ENCODE data around the gene PROM2. TPM values are rescaled to one million over a fixed set of nuclear protein-coding genes. Genes with fewer than 3 reads are reported as not detected.

Gene PROM2
- total RNA-seq, 1 donor from 2014 or later, result 0.59 TPM

DNA sequence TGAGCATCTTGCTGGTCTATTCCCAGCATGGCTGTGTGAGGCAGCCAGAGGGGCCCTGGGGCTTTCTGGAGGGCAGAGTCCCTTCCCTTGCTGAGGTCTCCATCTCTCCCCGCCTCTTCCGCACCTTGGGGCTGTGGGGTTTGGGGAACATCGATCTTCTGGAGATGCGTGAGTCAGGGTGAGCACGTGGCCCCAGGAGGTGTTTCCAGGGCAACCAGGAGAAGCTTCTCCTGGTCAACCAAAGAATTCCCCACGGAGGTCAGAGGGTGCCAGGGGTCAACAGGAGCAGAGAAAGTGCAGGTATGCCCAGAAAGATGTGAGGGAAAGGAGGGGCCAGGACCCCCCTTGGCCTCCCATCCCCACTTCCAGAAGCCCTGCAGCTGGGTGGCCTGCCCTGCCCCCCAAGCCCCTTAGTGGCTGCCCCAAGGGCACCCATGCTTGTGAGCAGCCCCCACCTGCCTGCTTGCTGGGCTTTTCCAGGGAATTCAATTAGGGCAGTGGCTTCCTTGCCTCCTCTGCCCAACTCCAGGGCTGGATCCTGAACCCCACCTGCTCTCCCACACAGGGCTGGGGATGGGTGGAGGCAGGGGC, 2.8 kb upstream of the PROM2 start:
- Mint-ChIP-seq H3K4me1 (ENCODE audit: low read depth) (no peaks in the 10 kb centered on the region), H3K27me3 (ENCODE audit: low read depth) (no peaks in the 10 kb centered on the region), H3K36me3 (ENCODE audit: low read depth) (no peaks in the 10 kb centered on the region), H3K9me3 (no peaks in the 10 kb centered on the region), H3K27ac (no peak overlapping the region), H3K4me3 (ENCODE audit: low read depth) (no peak overlapping the region)
- intact Hi-C loops (cut with micrococcal nuclease), result no loop called here
- no peak for DNase-seq (ENCODE audit: low spot score)

- Mint-ChIP-seq H3K36me3 (ENCODE audit: low read depth) (no peaks in the 10 kb centered on the region), H3K27ac (no peak overlapping the region), H3K27me3 (ENCODE audit: low read depth) (no peaks in the 10 kb centered on the region), H3K4me1 (ENCODE audit: low read depth) (no peaks in the 10 kb centered on the region), H3K9me3 (no peaks in the 10 kb centered on the region), H3K4me3 (ENCODE audit: low read depth) (no peak overlapping the region)
- no peak for DNase-seq (ENCODE audit: low spot score)
- intact Hi-C loops (cut with micrococcal nuclease), result no loop called here
These were observed 1.9 kb upstream of the PROM2 start for GRCh38 chr2:95272299-95272751.

- intact Hi-C loops (cut with micrococcal nuclease), result no loop called here
- H3K9me3 Mint-ChIP-seq, result no peaks in the 10 kb centered on the region
- H3K27ac Mint-ChIP-seq, result no peak overlapping the region
- H3K4me1 Mint-ChIP-seq (ENCODE audit: low read depth), result no peaks in the 10 kb centered on the region
- H3K27me3 Mint-ChIP-seq (ENCODE audit: low read depth), result no peaks in the 10 kb centered on the region
- H3K4me3 Mint-ChIP-seq (ENCODE audit: low read depth), result no peak overlapping the region
- no peak for DNase-seq (ENCODE audit: low spot score)
- no peaks in the 10 kb centered on the region for H3K36me3 Mint-ChIP-seq (ENCODE audit: low read depth)
These were observed 1.5 kb upstream of the PROM2 start for GRCh38 chr2:95272781-95273180.

GRCh38 chr2:95273566-95274290, 521 bp upstream of the PROM2 start:
- Mint-ChIP-seq H3K4me3 (ENCODE audit: low read depth) (no peak overlapping the region), H3K36me3 (ENCODE audit: low read depth) (no peaks in the 10 kb centered on the region), H3K27me3 (ENCODE audit: low read depth) (no peaks in the 10 kb centered on the region), H3K4me1 (ENCODE audit: low read depth) (no peaks in the 10 kb centered on the region), H3K27ac (no peak overlapping the region), H3K9me3 (no peaks in the 10 kb centered on the region)
- no peak for DNase-seq (ENCODE audit: low spot score)
- intact Hi-C loops (cut with micrococcal nuclease), result no loop called here

DNA sequence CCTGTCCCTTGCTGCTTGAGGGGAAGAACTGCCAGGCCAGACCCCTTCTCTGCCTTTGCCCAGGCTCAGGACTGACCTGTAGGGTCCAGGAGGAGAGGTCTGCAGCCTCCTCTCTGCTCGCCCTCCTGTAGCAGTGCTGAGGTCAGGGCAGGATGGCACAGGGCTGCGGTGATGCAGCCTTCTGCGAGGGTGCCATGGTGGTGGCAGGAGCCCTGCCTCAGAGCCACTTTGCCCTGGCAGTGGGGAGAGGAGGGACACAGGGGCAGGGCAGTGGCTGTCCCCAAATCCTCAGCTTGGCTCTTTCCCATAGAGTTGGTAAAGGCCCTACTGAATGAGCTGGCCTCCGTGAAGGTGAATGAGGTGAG, 884 bp downstream of the PROM2 start:
- H3K27me3 Mint-ChIP-seq (ENCODE audit: low read depth), result no peaks in the 10 kb centered on the region
- no peak for DNase-seq (ENCODE audit: low spot score)

GRCh38 chr2:95275601-95276243, 1.5 kb downstream of the PROM2 start:
- Mint-ChIP-seq H3K4me1 (ENCODE audit: low read depth) (no peaks in the 10 kb centered on the region), H3K27me3 (ENCODE audit: low read depth) (no peaks in the 10 kb centered on the region), H3K27ac (no peak overlapping the region), H3K9me3 (no peaks in the 10 kb centered on the region), H3K4me3 (ENCODE audit: low read depth) (no peak overlapping the region), H3K36me3 (ENCODE audit: low read depth) (no peaks in the 10 kb centered on the region)
- intact Hi-C loops (cut with micrococcal nuclease), result no loop called here
- no peak for DNase-seq (ENCODE audit: low spot score)

More for the DNA sequence above, 884 bp downstream of the PROM2 start:
- H3K9me3 Mint-ChIP-seq, result no peaks in the 10 kb centered on the region
- H3K4me1 Mint-ChIP-seq (ENCODE audit: low read depth), result no peaks in the 10 kb centered on the region
- no peak overlapping the region for H3K4me3 Mint-ChIP-seq (ENCODE audit: low read depth)
- no peak overlapping the region for H3K27ac Mint-ChIP-seq
- intact Hi-C loops (cut with micrococcal nuclease), result no loop called here
- H3K36me3 Mint-ChIP-seq (ENCODE audit: low read depth), result no peaks in the 10 kb centered on the region

- Mint-ChIP-seq H3K27ac (no peak overlapping the region), H3K9me3 (no peaks in the 10 kb centered on the region), H3K27me3 (ENCODE audit: low read depth) (no peaks in the 10 kb centered on the region), H3K4me1 (ENCODE audit: low read depth) (no peaks in the 10 kb centered on the region), H3K36me3 (ENCODE audit: low read depth) (no peaks in the 10 kb centered on the region), H3K4me3 (ENCODE audit: low read depth) (no peak overlapping the region)
- no peak for DNase-seq (ENCODE audit: low spot score)
- intact Hi-C loops (cut with micrococcal nuclease), result no loop called here
These were observed 2.1 kb downstream of the PROM2 start for GRCh38 chr2:95276244-95276887.

- H3K27ac Mint-ChIP-seq, result no peak overlapping the region
- H3K27me3 Mint-ChIP-seq (ENCODE audit: low read depth), result no peaks in the 10 kb centered on the region
- intact Hi-C loops (cut with micrococcal nuclease), result no loop called here
- H3K9me3 Mint-ChIP-seq, result no peaks in the 10 kb centered on the region
- DNase-seq (ENCODE audit: low spot score), result no peak
- H3K36me3 Mint-ChIP-seq (ENCODE audit: low read depth), result no peaks in the 10 kb centered on the region
- no peak overlapping the region for H3K4me3 Mint-ChIP-seq (ENCODE audit: low read depth)
- H3K4me1 Mint-ChIP-seq (ENCODE audit: low read depth), result no peaks in the 10 kb centered on the region
These were observed 2.6 kb downstream of the PROM2 start for GRCh38 chr2:95276888-95277245.

GRCh38 chr2:95277246-95277906, 3.1 kb downstream of the PROM2 start:
- intact Hi-C loops (cut with micrococcal nuclease), result no loop called here
- Mint-ChIP-seq H3K27me3 (ENCODE audit: low read depth) (no peaks in the 10 kb centered on the region), H3K27ac (no peak overlapping the region)

DNA sequence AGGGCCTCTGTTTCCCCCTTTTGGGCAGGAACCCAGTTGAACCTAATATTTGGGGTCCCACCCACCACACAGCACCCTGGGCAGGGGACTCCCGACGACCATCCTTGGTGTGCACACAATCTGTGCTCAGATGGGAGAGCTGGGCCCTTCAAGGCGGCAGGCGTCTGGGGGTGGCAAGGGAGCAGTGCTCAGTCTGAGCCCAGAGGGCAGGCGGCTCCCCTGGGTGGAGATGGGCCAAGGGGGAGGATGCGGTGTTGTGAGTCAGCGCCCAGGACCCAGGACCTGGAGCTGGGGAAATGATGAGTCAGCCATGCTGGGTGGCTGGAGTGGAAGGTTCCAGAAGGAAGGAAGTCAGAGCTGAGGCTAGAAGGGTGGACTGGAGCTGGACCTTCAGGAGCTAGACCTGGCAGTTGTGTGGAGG, 3.8 kb downstream of the PROM2 start:
- Mint-ChIP-seq H3K9me3 (no peaks in the 10 kb centered on the region), H3K36me3 (ENCODE audit: low read depth) (no peaks in the 10 kb centered on the region), H3K4me3 (ENCODE audit: low read depth) (no peak overlapping the region), H3K27ac (no peak overlapping the region), H3K4me1 (ENCODE audit: low read depth) (no peaks in the 10 kb centered on the region), H3K27me3 (ENCODE audit: low read depth) (no peaks in the 10 kb centered on the region)
- no peak for DNase-seq (ENCODE audit: low spot score)
- intact Hi-C loops (cut with micrococcal nuclease), result no loop called here

More at GRCh38 chr2:95277246-95277906, 3.1 kb downstream of the PROM2 start:
- H3K4me1 Mint-ChIP-seq (ENCODE audit: low read depth), result no peaks in the 10 kb centered on the region
- no peaks in the 10 kb centered on the region for H3K9me3 Mint-ChIP-seq
- DNase-seq (ENCODE audit: low spot score), result no peak
- no peak overlapping the region for H3K4me3 Mint-ChIP-seq (ENCODE audit: low read depth)
- no peaks in the 10 kb centered on the region for H3K36me3 Mint-ChIP-seq (ENCODE audit: low read depth)

GRCh38 chr2:95278637-95279225, 4.5 kb downstream of the PROM2 start:
- Mint-ChIP-seq H3K9me3 (no peaks in the 10 kb centered on the region), H3K4me1 (ENCODE audit: low read depth) (no peaks in the 10 kb centered on the region), H3K27ac (no peak overlapping the region), H3K27me3 (ENCODE audit: low read depth) (no peaks in the 10 kb centered on the region), H3K4me3 (ENCODE audit: low read depth) (no peak overlapping the region), H3K36me3 (ENCODE audit: low read depth) (no peaks in the 10 kb centered on the region)
- intact Hi-C loops (cut with micrococcal nuclease), result no loop called here
- DNase-seq (ENCODE audit: low spot score), result no peak

DNA sequence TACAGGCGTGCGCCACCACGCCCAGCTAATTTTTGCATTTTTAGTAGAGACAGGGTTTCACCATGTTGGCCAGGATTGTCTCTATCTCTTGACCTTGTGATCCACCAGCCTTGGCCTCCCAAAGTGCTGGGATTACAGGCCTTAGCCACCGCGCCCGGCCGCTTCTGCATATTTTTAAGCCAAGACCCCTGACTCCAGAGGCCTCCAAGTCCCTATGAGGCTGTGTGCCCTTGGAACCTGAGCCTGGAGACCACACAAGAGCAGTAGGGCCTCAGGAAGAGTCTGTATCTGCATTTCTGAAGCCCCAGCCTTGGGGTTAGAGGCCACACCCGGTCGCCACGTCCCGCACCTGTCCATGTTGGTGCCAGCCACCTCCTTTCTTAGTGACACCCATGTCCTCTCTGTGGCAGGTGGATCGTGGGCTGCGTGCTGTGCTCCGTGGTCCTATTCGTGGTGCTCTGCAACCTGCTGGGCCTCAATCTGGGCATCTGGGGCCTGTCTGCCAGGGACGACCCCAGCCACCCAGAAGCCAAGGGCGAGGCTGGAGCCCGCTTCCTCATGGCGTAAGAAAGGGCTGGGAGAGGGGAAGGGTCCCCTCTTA, 5.3 kb downstream of the PROM2 start:
- H3K27me3 Mint-ChIP-seq (ENCODE audit: low read depth), result no peaks in the 10 kb centered on the region
- H3K9me3 Mint-ChIP-seq, result no peaks in the 10 kb centered on the region
- no peak overlapping the region for H3K4me3 Mint-ChIP-seq (ENCODE audit: low read depth)
- intact Hi-C loops (cut with micrococcal nuclease), result no loop called here
- no peaks in the 10 kb centered on the region for H3K36me3 Mint-ChIP-seq (ENCODE audit: low read depth)
- no peaks in the 10 kb centered on the region for H3K4me1 Mint-ChIP-seq (ENCODE audit: low read depth)
- H3K27ac Mint-ChIP-seq, result no peak overlapping the region
- no peak for DNase-seq (ENCODE audit: low spot score)

All from activated T-helper 2 cell treated with anti-CD3 and anti-CD28 coated beads, Interferon-gamma antibody, Interleukin-2, Interleukin-4, amounts not matched to agents 10 μg/mL and 5 μg/mL and 100 μg/mL, durations not matched to agents 14 hours and 24 hours and 36 hours (primary cell).